Endothelial cell (in vitro differentiated cells): ENCODE data around the gene BZW2. TPM values are rescaled to one million over a fixed set of nuclear protein-coding genes. Genes with fewer than 3 reads are reported as not detected.

Experiments used
- DNase-seq: peaks from one replicate; pipeline ENCODE4 v3.0.0; 2021; ENCODE audit warnings: low spot score
- H3K27ac Mint-ChIP-seq: one replicate; pipeline ENCODE4 v1.8.0; 2021; ENCODE audit warnings: mixed read lengths, inconsistent platforms; ENCODE audit not compliant: unreplicated experiment
- H3K27me3 Mint-ChIP-seq: one replicate; pipeline ENCODE4 v1.8.0; 2021; ENCODE audit warnings: mild to moderate bottlenecking, moderate library complexity, mixed read lengths, inconsistent platforms; ENCODE audit not compliant: unreplicated experiment
- H3K36me3 Mint-ChIP-seq: one replicate; pipeline ENCODE4 v1.8.0; 2021; ENCODE audit warnings: mild to moderate bottlenecking, low read depth, mixed read lengths, inconsistent platforms; ENCODE audit not compliant: unreplicated experiment
- H3K4me1 Mint-ChIP-seq: one replicate; pipeline ENCODE4 v1.8.0; 2021; ENCODE audit warnings: mild to moderate bottlenecking, mixed read lengths, inconsistent platforms; ENCODE audit not compliant: unreplicated experiment
- H3K4me3 Mint-ChIP-seq: one replicate; pipeline ENCODE4 v1.8.0; 2021; ENCODE audit warnings: mild to moderate bottlenecking, mixed read lengths, inconsistent platforms; ENCODE audit not compliant: unreplicated experiment
- H3K9me3 Mint-ChIP-seq: one replicate; pipeline ENCODE4 v1.8.0; 2021; ENCODE audit warnings: mixed read lengths, inconsistent platforms; ENCODE audit not compliant: unreplicated experiment
- total RNA-seq: library from RNA; stranded (reverse); fragmentation: NEBNext Ultra II Directional; extraction: Animal tissue kit (Norgen Biotek cat#: 25700); gene quantifications from one replicate; pipeline ENCODE4 v1.2.1, GENCODE V29; 2021; ENCODE audit not compliant: unreplicated experiment
- TF ChIP-seq, protein P1 (sequence below): fragments of 200-600 bp; sonication (generic); IDR thresholded peaks from one replicate; pipeline ENCODE4 v1.5.0; 2021; ENCODE audit warnings: antibody characterized with exemption; ENCODE audit not compliant: unreplicated experiment

BZW2 gene
- total RNA-seq, 1 donor from 2014 or later: 141 TPM

- H3K36me3 Mint-ChIP-seq: peaks cover 23% of the 10 kb centered on the region
- H3K9me3 Mint-ChIP-seq: no peaks in the 10 kb centered on the region
- H3K27ac Mint-ChIP-seq: no peak overlapping the region
- H3K4me1 Mint-ChIP-seq: no peaks in the 10 kb centered on the region
- H3K4me3 Mint-ChIP-seq: no peak overlapping the region
- TF ChIP-seq, protein P1, sequence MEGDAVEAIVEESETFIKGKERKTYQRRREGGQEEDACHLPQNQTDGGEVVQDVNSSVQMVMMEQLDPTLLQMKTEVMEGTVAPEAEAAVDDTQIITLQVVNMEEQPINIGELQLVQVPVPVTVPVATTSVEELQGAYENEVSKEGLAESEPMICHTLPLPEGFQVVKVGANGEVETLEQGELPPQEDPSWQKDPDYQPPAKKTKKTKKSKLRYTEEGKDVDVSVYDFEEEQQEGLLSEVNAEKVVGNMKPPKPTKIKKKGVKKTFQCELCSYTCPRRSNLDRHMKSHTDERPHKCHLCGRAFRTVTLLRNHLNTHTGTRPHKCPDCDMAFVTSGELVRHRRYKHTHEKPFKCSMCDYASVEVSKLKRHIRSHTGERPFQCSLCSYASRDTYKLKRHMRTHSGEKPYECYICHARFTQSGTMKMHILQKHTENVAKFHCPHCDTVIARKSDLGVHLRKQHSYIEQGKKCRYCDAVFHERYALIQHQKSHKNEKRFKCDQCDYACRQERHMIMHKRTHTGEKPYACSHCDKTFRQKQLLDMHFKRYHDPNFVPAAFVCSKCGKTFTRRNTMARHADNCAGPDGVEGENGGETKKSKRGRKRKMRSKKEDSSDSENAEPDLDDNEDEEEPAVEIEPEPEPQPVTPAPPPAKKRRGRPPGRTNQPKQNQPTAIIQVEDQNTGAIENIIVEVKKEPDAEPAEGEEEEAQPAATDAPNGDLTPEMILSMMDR: no peak
- no peaks in the 10 kb centered on the region for H3K27me3 Mint-ChIP-seq
- no peak for DNase-seq
Measured at GRCh38 chr7:16711730-16712129, 65.7 kb downstream of the BZW2 start.

- Mint-ChIP-seq H3K27me3 (no peaks in the 10 kb centered on the region), H3K27ac (no peak overlapping the region), H3K36me3 (peaks cover 15% of the 10 kb centered on the region), H3K9me3 (no peaks in the 10 kb centered on the region), H3K4me3 (no peak overlapping the region), H3K4me1 (no peaks in the 10 kb centered on the region)
- no peak for DNase-seq
- TF ChIP-seq, protein P1: no peak
Measured at GRCh38 chr7:16712916-16713315, 66.9 kb downstream of the BZW2 start.

DNA sequence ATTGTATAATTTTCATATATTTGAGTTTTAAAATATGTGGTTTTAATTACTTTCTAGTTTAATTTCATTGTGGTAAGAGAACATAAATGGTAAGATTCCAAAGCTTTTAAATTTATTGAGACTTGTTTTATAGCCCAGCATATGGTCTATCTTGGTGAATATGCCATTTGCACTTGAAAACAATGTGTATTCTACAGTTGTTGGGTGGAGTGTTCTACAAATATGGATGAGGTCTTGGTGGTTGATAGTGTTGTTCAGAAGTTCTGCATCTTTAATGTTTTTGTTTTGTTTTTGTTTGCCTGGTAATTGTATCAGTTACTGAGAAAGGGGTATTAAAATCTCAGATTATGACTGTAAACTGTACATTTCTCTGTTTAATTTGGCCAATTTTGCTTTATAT lies 69.9 kb downstream of the BZW2 start:
- no peak overlapping the region for H3K4me3 Mint-ChIP-seq
- TF ChIP-seq, protein P1: no peak
- no peaks in the 10 kb centered on the region for H3K27me3 Mint-ChIP-seq
- H3K36me3 Mint-ChIP-seq: peaks cover 7% of the 10 kb centered on the region
- no peaks in the 10 kb centered on the region for H3K9me3 Mint-ChIP-seq
- peaks cover 6% of the 10 kb centered on the region for H3K4me1 Mint-ChIP-seq
- H3K27ac Mint-ChIP-seq: no peak overlapping the region
- no peak for DNase-seq

GRCh38 chr7:16718111-16718656 lies 72.2 kb downstream of the BZW2 start:
- peaks cover 6% of the 10 kb centered on the region for H3K4me1 Mint-ChIP-seq

DNA sequence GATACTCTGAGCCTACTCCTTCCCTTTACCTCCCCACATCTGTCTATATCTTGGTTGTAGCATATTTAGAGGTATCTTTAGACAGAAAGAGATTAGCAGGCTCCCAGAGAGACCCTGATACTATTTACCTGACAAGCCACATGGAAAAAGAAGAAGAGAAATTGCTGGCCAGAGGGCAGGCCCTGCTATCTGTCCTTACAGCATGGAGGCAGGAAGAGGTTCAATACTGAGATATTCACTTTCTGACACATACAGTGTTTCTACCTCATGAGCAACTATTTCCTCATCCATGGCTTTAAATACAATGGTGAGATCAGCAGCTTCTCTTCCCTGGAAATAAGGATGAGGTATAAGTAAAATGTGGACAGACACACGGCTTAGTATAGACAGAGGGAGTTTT lies 73.7 kb downstream of the BZW2 start:
- Mint-ChIP-seq H3K27me3 (no peaks in the 10 kb centered on the region), H3K4me1 (peaks cover 6% of the 10 kb centered on the region), H3K9me3 (no peaks in the 10 kb centered on the region), H3K4me3 (no peak overlapping the region), H3K36me3 (no peaks in the 10 kb centered on the region), H3K27ac (no peak overlapping the region)
- TF ChIP-seq, protein P1: no peak
- DNase-seq: no peak

More at GRCh38 chr7:16718111-16718656, 72.2 kb downstream of the BZW2 start:
- TF ChIP-seq, protein P1: no peak
- no peaks in the 10 kb centered on the region for H3K27me3 Mint-ChIP-seq
- H3K36me3 Mint-ChIP-seq: no peaks in the 10 kb centered on the region
- H3K9me3 Mint-ChIP-seq: no peaks in the 10 kb centered on the region
- H3K4me3 Mint-ChIP-seq: no peak overlapping the region
- no peak for DNase-seq
- no peak overlapping the region for H3K27ac Mint-ChIP-seq
